ENCODE data around the gene RBFOX2. TPM values are rescaled to one million over a fixed set of nuclear protein-coding genes. Genes with fewer than 3 reads are reported as not detected.

RBFOX2 gene
- total and polyA plus RNA-seq, 10 of the 15 experiments (the other 5 are each of a cell fraction or from before 2014, with no cell fraction given) = 0.01 to 2.7 (median 0.17) TPM; not detected in 4

DNA sequence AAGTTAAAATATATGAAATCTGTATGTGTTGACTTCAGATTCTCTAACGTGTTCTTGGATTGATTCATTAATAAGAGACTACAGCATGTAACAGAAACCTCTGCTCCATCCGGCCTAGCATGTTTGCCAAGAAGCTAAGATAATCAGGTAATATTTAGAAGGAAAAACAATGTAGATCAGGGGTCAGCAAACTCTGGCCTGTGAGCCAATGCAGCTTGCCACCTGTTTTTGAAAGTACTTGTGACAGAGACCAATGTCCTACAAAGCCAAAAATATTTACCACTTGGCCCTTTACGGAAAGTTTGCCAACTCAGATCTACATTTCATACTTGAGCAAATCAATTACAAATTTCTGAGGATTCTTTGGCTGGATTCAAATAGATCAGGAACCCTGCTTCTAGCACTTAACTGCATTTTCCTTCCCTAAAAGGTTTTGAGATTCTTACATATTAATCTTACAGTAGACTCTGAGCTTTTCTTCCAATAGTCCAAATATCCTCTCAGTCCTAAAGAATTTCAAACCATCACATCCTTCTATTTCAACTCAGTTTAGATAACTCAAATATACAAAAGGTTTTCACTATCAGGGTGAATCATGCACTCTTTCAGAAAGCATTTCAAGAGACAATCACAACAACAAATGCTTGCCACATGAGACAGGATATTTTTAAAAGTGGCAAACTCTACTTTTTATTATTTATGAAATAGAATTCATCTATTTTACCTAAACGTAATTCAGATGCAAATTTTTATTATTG lies 281.5 kb downstream of the RBFOX2 start:
- Histone ChIP-seq H3K4me3 (no peak overlapping the region), H3K79me2 (ENCODE audit: control insufficient read depth, insufficient read depth, low read length) (no peaks in the 10 kb centered on the region), H3K9me3 (replicated peaks; ENCODE audit: control insufficient read depth, insufficient read depth, low read length) (no peaks in the 10 kb centered on the region), H3K27ac (ENCODE audit: control insufficient read depth, insufficient read depth) (no peak overlapping the region), H2AFZ (ENCODE audit: control insufficient read depth, low read depth, low read length) (no peak overlapping the region), H3K4me2 (ENCODE audit: control insufficient read depth, insufficient read depth) (no peak overlapping the region), H3K27me3 (replicated peaks in 1 of 2; ENCODE audit: control insufficient read depth in 2 of 2, insufficient read depth in 2 of 2, low read length in 1 of 2) (peaks cover 0 to 2% of the 10 kb centered on the region in 2 experiments; a peak in 2 of 4 replicates), H4K20me1 (ENCODE audit: control insufficient read depth, insufficient read depth) (no peaks in the 10 kb centered on the region), H3K9ac (ENCODE audit: control insufficient read depth, insufficient read depth, low read length) (no peak overlapping the region), H3K36me3 (ENCODE audit: control insufficient read depth in 2 of 2, insufficient read depth in 2 of 2, low read length in 1 of 2) (no peaks in the 10 kb centered on the region), H3K4me1 (ENCODE audit: control insufficient read depth, insufficient read depth, low read length) (peaks cover 7% of the 10 kb centered on the region)
- FAIRE-seq = no peak
- intact Hi-C loops (cut with micrococcal nuclease; ENCODE audit: unreplicated experiment) = no loop called here
- DNase-seq (ENCODE audit: low read depth, low spot score) = no peak
- no TSS peak for BruUV-seq (replicated peaks)
- CTCF ChIA-PET = interaction anchor here (1.2 kb wide), 1 partner anchor 120 kb away, joined by 3 read pairs; no protein-coding TSS in a partner anchor
- POLR2A ChIA-PET = no interaction called here
- no peak for ATAC-seq
- RAD21 ChIA-PET (ENCODE audit: unreplicated experiment) = no interaction called here
- TF ChIP-seq RCOR1 (conservative IDR thresholded peaks at IDR 0.05; ENCODE audit: low read depth, low read length) (no peak), HDAC2 (IDR thresholded peaks at IDR 0.05) (no peak), BRCA1 (IDR thresholded peaks at IDR 0.05; ENCODE audit: low read depth, low read length) (no peak), PBX3 (IDR thresholded peaks at IDR 0.05; ENCODE audit: insufficient replicate concordance, low read depth, low read length) (no peak)
- SMC1A ChIA-PET (ENCODE audit: uncharacterized antibody, unreplicated experiment) = interaction anchor here (1.1 kb wide), 1 partner anchor 120 kb away, joined by 3 read pairs; no protein-coding TSS in a partner anchor
- WGBS (ENCODE audit: insufficient coverage, insufficient replicate concordance, low lambda C conversion rate, missing lambda C conversion rate) = 24% methylated on average over 4 of the region's 4 CpGs
- in situ Hi-C loops (cut with MboI) = no loop called here

GRCh38 chr22:35746248-35746647 lies 282.4 kb downstream of the RBFOX2 start:
- H3K27me3 ChIP-seq (replicated peaks in 1 of 2; ENCODE audit: control insufficient read depth in 2 of 2, insufficient read depth in 2 of 2, low read length in 1 of 2) = peaks cover 0 to 2% of the 10 kb centered on the region in 2 experiments; a peak in 2 of 4 replicates
- BruUV-seq (replicated peaks) = no TSS peak
- ChIA-PET CTCF (interaction anchor here (0.5 kb wide), 1 partner anchor 62 kb away, joined by 3 read pairs; no protein-coding TSS in a partner anchor), POLR2A (no interaction called here), RAD21 (ENCODE audit: unreplicated experiment) (no interaction called here), SMC1A (ENCODE audit: uncharacterized antibody, unreplicated experiment) (no interaction called here)
- WGBS (ENCODE audit: insufficient coverage, insufficient replicate concordance, low lambda C conversion rate, missing lambda C conversion rate) = 62% methylated on average over 9 of the region's 9 CpGs
- no peak overlapping the region for H2AFZ ChIP-seq (ENCODE audit: control insufficient read depth, low read depth, low read length)
- no peak overlapping the region for H3K27ac ChIP-seq (ENCODE audit: control insufficient read depth, insufficient read depth)
- no peaks in the 10 kb centered on the region for H3K36me3 ChIP-seq (ENCODE audit: control insufficient read depth in 2 of 2, insufficient read depth in 2 of 2, low read length in 1 of 2)
- no peak for FAIRE-seq
- no peak overlapping the region for H3K9ac ChIP-seq (ENCODE audit: control insufficient read depth, insufficient read depth, low read length)
- in situ Hi-C loops (cut with MboI) (no loop called here), intact Hi-C loops (cut with micrococcal nuclease; ENCODE audit: unreplicated experiment) (no loop called here)
- no peaks in the 10 kb centered on the region for H4K20me1 ChIP-seq (ENCODE audit: control insufficient read depth, insufficient read depth)
- no peaks in the 10 kb centered on the region for H3K79me2 ChIP-seq (ENCODE audit: control insufficient read depth, insufficient read depth, low read length)
- no peak for DNase-seq (ENCODE audit: low read depth, low spot score)
- ATAC-seq = no peak
- H3K4me3 ChIP-seq = no peak overlapping the region
- no peaks in the 10 kb centered on the region for H3K9me3 ChIP-seq (replicated peaks; ENCODE audit: control insufficient read depth, insufficient read depth, low read length)
- peaks cover 6% of the 10 kb centered on the region for H3K4me1 ChIP-seq (ENCODE audit: control insufficient read depth, insufficient read depth, low read length)
- H3K4me2 ChIP-seq (ENCODE audit: control insufficient read depth, insufficient read depth) = no peak overlapping the region
- TF ChIP-seq SP1 (IDR thresholded peaks at IDR 0.05; ENCODE audit: low read depth, low read length) (no peak), LARP7 (IDR thresholded peaks at IDR 0.05) (no peak), BACH1 (IDR thresholded peaks at IDR 0.05; ENCODE audit: borderline replicate concordance) (no peak), NFYA (IDR thresholded peaks at IDR 0.05; ENCODE audit: borderline replicate concordance, low read depth, low read length) (no peak), RAD51 (IDR thresholded peaks at IDR 0.05) (no peak), ZNF687 (IDR thresholded peaks at IDR 0.05) (no peak), CREM (IDR thresholded peaks at IDR 0.05; ENCODE audit: low read depth) (no peak), ZNF207 (IDR thresholded peaks at IDR 0.05; ENCODE audit: borderline replicate concordance) (no peak), RCOR1 (conservative IDR thresholded peaks at IDR 0.05; ENCODE audit: low read depth, low read length) (no peak), NBN (IDR thresholded peaks at IDR 0.05) (no peak)

All from GM12878 (cell line).